Thyroid gland (tissue), 4 donors: ENCODE results near the gene CENPK. TPM values are rescaled to one million over a fixed set of nuclear protein-coding genes. Genes with fewer than 3 reads are reported as not detected.

Experiments
- DNase-seq, 2 donors: peaks; one replicate each; pipeline ENCODE4 v3.0.0-alpha.2; 2019
- H3K27ac ChIP-seq, 3 donors: fragments of 200-600 bp; sonication (generic); 1 replicate in 2 of 3; 2 replicates in 1 of 3; pipeline ENCODE4 v1.5.1; 2016 to 2019; ENCODE audit warnings: mild to moderate bottlenecking in 1 of 3, moderate library complexity in 1 of 3
- H3K27me3 ChIP-seq: fragments of 200-600 bp; sonication (generic); one replicate; pipeline ENCODE4 v1.5.1; 2019
- H3K36me3 ChIP-seq, 2 donors: fragments of 200-600 bp; sonication (generic); one replicate each; pipeline ENCODE4 v1.5.1; 2016 to 2019
- H3K4me1 ChIP-seq, 2 donors: fragments of 200-600 bp; sonication (generic); one replicate each; pipeline ENCODE4 v1.5.1; 2017 to 2019
- H3K4me3 ChIP-seq, 3 donors: fragments of 200-600 bp; sonication (generic); replicated peaks in 1 of 3; 1 replicate in 2 of 3; 2 replicates in 1 of 3; pipeline ENCODE4 v1.5.1; 2016; ENCODE audit warnings: mild to moderate bottlenecking in 1 of 3
- H3K9me3 ChIP-seq: fragments of 200-600 bp; sonication (generic); one replicate; pipeline ENCODE4 v1.5.1; 2017
- POLR2A ChIP-seq, 2 donors: fragments of 450-650 bp; IDR thresholded peaks; one replicate each; pipeline ENCODE4 v1.6.1; 2017; ENCODE audit warnings: antibody characterized with exemption in 2 of 2, mild to moderate bottlenecking in 2 of 2, moderate library complexity in 1 of 2
- WGBS, 2 donors: methylation state at CpG; one replicate each; pipeline ENCODE4 v1.1.5; 2017; 5-methylcytosine and 5-hydroxymethylcytosine counted together
- intact Hi-C: fragments of 100-400 bp; cut with DNase I; formaldehyde crosslinking; loops from one replicate; pipeline ENCODE4 v1.15.1; 2023
- total RNA-seq, 4 donors: library from RNA; depleted of rRNA; stranded (reverse); fragments of >200 nt; gene quantifications; one replicate each; pipeline ENCODE4 v1.2.3, GENCODE V29; 2016
- TF ChIP-seq, protein P1 (sequence below), 6 experiments: fragments of 200-600 bp in 3 of 6; fragments of 450-650 bp in 3 of 6; sonication (generic) in 3 of 6; IDR thresholded peaks; one replicate each; pipeline ENCODE4 v1.5.1; 2016 to 2019; ENCODE audit warnings: antibody characterized with exemption in 6 of 6, mild to moderate bottlenecking in 2 of 6, inconsistent platforms in 1 of 6, moderate library complexity in 1 of 6

Gene CENPK
- total RNA-seq, 4 donors from 2014 or later, result 1.5 to 7.3 TPM; not detected in 2

DNA sequence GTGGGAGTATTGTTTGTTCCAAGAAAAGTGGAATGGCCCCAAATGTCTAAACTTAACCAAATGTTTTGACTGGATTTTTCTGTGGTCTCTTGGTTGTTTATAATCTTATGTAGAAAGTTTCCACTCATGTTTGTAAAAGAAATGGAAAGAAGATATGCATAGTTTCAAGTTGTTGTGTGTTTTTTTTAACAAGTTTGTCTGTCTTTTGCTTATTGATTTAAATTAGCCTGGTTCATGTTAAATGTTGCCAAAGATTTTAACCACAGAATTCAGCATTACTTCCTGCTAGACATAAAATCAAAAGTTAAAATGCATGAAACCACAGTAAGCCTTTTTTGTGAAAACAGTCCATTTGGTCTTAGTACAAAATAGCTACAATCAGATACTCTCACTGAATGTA lies 14.2 kb upstream of the CENPK start:
- no peaks in the 10 kb centered on the region for H3K9me3 ChIP-seq
- TF ChIP-seq, protein P1, sequence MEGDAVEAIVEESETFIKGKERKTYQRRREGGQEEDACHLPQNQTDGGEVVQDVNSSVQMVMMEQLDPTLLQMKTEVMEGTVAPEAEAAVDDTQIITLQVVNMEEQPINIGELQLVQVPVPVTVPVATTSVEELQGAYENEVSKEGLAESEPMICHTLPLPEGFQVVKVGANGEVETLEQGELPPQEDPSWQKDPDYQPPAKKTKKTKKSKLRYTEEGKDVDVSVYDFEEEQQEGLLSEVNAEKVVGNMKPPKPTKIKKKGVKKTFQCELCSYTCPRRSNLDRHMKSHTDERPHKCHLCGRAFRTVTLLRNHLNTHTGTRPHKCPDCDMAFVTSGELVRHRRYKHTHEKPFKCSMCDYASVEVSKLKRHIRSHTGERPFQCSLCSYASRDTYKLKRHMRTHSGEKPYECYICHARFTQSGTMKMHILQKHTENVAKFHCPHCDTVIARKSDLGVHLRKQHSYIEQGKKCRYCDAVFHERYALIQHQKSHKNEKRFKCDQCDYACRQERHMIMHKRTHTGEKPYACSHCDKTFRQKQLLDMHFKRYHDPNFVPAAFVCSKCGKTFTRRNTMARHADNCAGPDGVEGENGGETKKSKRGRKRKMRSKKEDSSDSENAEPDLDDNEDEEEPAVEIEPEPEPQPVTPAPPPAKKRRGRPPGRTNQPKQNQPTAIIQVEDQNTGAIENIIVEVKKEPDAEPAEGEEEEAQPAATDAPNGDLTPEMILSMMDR (IDR thresholded peaks at IDR 0.05), result no peak
- TF ChIP-seq POLR2A (IDR thresholded peaks at IDR 0.05), result no peak

DNA sequence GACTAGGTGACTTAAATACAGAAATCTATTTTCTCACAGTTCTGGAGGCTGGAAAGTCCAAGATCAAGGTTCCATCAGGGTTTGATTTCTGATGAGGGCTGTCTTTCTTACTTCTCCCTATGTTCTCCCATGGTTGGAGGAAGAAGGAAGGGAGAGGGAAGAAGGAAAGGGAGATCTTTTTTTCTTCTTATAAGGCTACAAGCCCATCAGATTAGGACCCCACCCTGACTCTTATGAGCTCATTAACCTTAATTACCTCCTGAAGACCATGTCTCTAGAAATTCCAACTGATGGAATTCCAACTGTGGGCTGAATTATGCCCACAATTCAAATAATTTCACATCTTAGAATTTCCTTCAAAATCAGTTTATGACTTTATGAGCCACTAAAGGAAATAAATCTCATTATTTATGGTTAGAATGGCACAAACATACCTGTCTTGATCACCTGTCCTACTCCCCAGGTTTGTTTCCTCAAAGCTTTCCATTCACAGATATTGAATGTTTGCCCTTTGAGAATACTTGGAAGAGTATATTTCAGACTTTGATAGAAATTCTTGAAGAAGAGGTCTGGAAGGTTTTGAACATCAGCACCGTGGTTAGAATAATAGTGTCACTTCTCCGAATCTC lies 7.7 kb upstream of the CENPK start:
- intact Hi-C loops, result no loop called here
- H3K4me1 ChIP-seq, result no peaks in the 10 kb centered on the region
- no peak for DNase-seq
- no peak overlapping the region for H3K27ac ChIP-seq
- no peak overlapping the region for H3K4me3 ChIP-seq
- no peaks in the 10 kb centered on the region for H3K9me3 ChIP-seq
- WGBS, 2 donors, result 94% methylated on average over 2 of the region's 2 CpGs
- H3K36me3 ChIP-seq, result peaks cover 0 to 11% of the 10 kb centered on the region in 2 donors
- H3K27me3 ChIP-seq, result no peaks in the 10 kb centered on the region
- TF ChIP-seq POLR2A (IDR thresholded peaks at IDR 0.05), result no peak
- TF ChIP-seq, protein P1 (IDR thresholded peaks at IDR 0.05), result no peak

More for the DNA sequence above, 14.2 kb upstream of the CENPK start:
- DNase-seq, result no peak
- no peaks in the 10 kb centered on the region for H3K4me1 ChIP-seq
- H3K27ac ChIP-seq, result no peak overlapping the region
- no peaks in the 10 kb centered on the region for H3K27me3 ChIP-seq
- H3K4me3 ChIP-seq, result no peak overlapping the region
- intact Hi-C loops, result no loop called here
- peaks cover 11 to 13% of the 10 kb centered on the region in 2 donors for H3K36me3 ChIP-seq

DNA sequence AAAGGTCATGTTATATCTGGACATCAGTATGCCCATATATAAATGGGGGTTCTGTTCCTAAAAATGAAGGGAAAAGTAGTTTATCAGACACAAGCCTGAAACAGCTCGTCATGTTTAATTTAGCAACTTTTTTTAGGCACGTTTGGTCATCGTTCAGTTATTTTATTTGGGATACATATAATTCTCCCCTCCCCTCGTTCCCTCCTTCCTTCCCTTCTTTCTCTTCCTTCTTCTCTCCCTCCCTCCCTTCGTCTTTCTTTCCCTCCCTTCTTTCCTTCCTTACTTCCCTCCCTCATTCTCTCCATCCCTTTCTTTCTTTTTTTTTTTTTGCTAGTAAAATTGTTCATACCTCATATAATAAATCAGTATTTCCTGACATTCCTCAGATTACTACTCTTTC lies 3.5 kb upstream of the CENPK start:
- WGBS, 2 donors, result 85 to 88% methylated on average over 5 of the region's 5 CpGs
- Histone ChIP-seq H3K4me3 (no peak overlapping the region), H3K4me1 (peaks cover 11 to 12% of the 10 kb centered on the region in 2 donors), H3K9me3 (no peaks in the 10 kb centered on the region), H3K36me3 (peaks cover 0 to 3% of the 10 kb centered on the region in 2 donors), H3K27ac (no peak overlapping the region), H3K27me3 (no peaks in the 10 kb centered on the region)
- TF ChIP-seq, protein P1 (IDR thresholded peaks at IDR 0.05), result no peak
- no peak for TF ChIP-seq POLR2A (IDR thresholded peaks at IDR 0.05)
- intact Hi-C loops, result no loop called here
- no peak for DNase-seq

DNA sequence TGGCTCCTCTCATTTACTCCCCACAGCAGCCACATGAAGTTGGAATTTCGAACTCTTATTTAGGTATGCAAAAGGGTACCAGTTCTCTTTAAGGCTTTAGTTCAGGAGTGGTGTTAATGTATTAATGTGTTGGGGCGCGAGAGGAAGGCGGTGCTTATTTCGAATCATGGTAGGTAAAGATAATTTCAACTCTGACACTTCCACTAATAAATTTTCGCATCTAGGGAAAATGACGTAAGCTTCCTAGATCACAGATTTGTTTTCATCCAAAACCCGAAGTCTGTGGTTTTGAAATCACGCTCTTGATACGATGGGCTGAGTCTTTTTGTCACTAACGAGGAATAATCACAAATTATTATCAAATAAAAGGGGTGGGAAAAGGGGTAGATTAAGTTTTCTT lies 809 bp upstream of the CENPK start:
- no peak for DNase-seq
- Histone ChIP-seq H3K36me3 (no peaks in the 10 kb centered on the region), H3K27ac (peak overlapping the region in 1 of 3 donors; percentile 88), H3K9me3 (no peaks in the 10 kb centered on the region), H3K27me3 (no peaks in the 10 kb centered on the region), H3K4me3 (peak overlapping the region; percentile 66 to 75 (median 72)), H3K4me1 (peaks cover 11 to 12% of the 10 kb centered on the region in 2 donors)
- no peak for TF ChIP-seq POLR2A (IDR thresholded peaks at IDR 0.05)
- TF ChIP-seq, protein P1 (IDR thresholded peaks at IDR 0.05), result no peak
- WGBS, 2 donors, result 5 to 9% methylated on average over 11 of the region's 11 CpGs
- intact Hi-C loops, result no loop called here

DNA sequence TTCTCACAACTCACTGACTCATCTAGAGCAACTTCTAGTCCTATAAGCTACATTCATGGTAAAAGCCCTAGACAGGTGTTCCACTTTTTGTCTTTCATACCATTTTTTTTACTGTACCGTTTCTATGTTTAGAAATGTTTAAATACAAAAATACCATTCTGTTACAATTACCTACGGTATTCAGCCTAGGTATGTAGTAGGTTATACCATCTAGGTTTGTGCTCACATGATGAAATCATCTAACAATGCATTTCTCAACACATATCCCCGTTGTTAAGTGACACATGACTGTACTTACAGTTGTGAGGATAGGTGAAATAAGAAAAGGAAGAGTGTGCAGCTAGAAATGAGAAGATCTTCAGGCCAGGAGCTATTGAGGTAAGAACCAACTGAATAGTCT lies 6.2 kb downstream of the CENPK start:
- WGBS, 2 donors, result 96% methylated on average over 3 of the region's 3 CpGs
- intact Hi-C loops, result no loop called here
- no peak overlapping the region for H3K4me3 ChIP-seq
- no peaks in the 10 kb centered on the region for H3K27me3 ChIP-seq
- H3K9me3 ChIP-seq, result no peaks in the 10 kb centered on the region
- TF ChIP-seq POLR2A (IDR thresholded peaks at IDR 0.05), result no peak
- TF ChIP-seq, protein P1 (IDR thresholded peaks at IDR 0.05), result no peak
- no peak overlapping the region for H3K27ac ChIP-seq
- no peaks in the 10 kb centered on the region for H3K36me3 ChIP-seq
- no peaks in the 10 kb centered on the region for H3K4me1 ChIP-seq
- DNase-seq, result no peak
